Ascending aorta (tissue), 2 donors: ENCODE data around the gene RNF121. TPM values are rescaled to one million over a fixed set of nuclear protein-coding genes. Genes with fewer than 3 reads are reported as not detected.

Experiments used
- DNase-seq, 2 donors: peaks; one replicate each; pipeline ENCODE4 v3.0.0-alpha.2; 2019; ENCODE audit warnings: low spot score in 2 of 2
- H3K27ac ChIP-seq, 2 donors: fragments of 200-600 bp; sonication (generic); one replicate each; pipeline ENCODE4 v1.5.1; 2016 to 2017; ENCODE audit warnings: mild to moderate bottlenecking in 1 of 2
- H3K27me3 ChIP-seq: fragments of 200-600 bp; sonication (generic); one replicate; pipeline ENCODE4 v1.5.1; 2017
- H3K36me3 ChIP-seq, 2 donors: fragments of 200-600 bp; sonication (generic); one replicate each; pipeline ENCODE4 v1.5.1; 2016
- H3K4me1 ChIP-seq, 2 donors: fragments of 200-600 bp; sonication (generic); one replicate each; pipeline ENCODE4 v1.5.1; 2016 to 2017; ENCODE audit warnings: mild to moderate bottlenecking in 1 of 2
- H3K4me3 ChIP-seq, 2 donors: fragments of 200-600 bp; sonication (generic); one replicate each; pipeline ENCODE4 v1.5.1; 2016 to 2017; ENCODE audit warnings: mild to moderate bottlenecking in 1 of 2
- H3K9me3 ChIP-seq, 2 donors: fragments of 200-600 bp; sonication (generic); one replicate each; pipeline ENCODE4 v1.5.1; 2016
- intact Hi-C: fragments of 100-400 bp; cut with DNase I; formaldehyde crosslinking; loops from one replicate; pipeline ENCODE4 v1.15.1; 2023
- total RNA-seq: library from RNA; depleted of rRNA; stranded (reverse); fragments of >200 nt; gene quantifications from one replicate; pipeline ENCODE4 v1.1.0, GENCODE V29; 2016
- TF ChIP-seq, protein P1 (sequence below), 3 experiments: fragments of 200-600 bp in 2 of 3; fragments of 450-650 bp in 1 of 3; sonication (generic) in 2 of 3; IDR thresholded peaks; one replicate each; pipeline ENCODE4 v1.5.1; 2016 to 2019; ENCODE audit warnings: antibody characterized with exemption in 3 of 3, mild to moderate bottlenecking in 1 of 3, moderate library complexity in 1 of 3

Gene RNF121
- total RNA-seq, 1 donor from 2014 or later: 5.0 TPM

DNA sequence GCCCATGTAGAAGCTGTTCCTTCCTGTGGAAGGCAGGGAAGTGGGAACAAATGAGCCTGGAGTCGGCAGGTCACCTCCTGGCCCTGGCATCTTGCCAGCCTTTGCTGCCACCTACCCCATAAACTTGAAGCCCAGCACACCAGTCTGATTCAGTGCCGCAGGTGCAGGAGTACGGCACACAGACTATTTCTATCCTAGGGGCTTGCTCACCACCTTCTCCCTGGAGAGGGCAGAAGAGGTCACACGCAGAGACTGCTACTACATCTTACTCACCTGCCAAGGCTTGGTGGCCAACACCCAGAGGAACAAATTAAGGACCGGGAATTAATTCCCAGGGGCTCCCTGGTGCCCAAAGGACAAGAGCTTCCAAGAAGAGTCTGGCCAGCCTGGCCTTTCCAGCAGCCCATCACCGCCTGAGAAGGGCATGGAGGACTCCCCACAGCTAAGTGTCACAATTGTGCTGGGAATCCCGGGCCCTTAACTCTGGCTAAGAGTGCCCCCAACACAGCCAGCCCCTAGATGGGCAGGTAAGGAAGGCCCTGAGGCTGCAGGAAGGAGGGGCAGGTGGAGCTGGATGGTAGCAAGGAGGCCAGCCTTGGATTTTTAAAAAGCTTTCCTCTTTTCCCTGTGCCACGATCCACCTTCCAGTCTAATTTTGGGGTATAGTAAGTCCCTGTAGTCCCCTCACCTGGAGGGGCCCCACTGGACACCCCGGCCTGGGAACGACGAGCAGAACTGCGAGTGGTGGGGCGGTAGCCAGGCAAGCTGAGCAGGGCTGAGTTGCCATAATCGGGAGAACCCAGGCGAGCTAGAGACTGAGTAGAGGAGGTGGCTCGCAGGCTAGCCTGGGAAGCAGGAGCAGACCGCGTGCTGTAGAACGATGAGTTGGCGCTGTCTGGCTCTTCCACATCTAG is 76.8 kb downstream of the RNF121 start:
- no peaks in the 10 kb centered on the region for H3K9me3 ChIP-seq
- no peak overlapping the region for H3K4me3 ChIP-seq
- H3K27me3 ChIP-seq: no peaks in the 10 kb centered on the region
- H3K27ac ChIP-seq: no peak overlapping the region
- DNase-seq: peak in 1 of 2 donors; percentile 53
- no peaks in the 10 kb centered on the region for H3K4me1 ChIP-seq
- intact Hi-C loops: no loop called here
- H3K36me3 ChIP-seq: peaks cover 91 to 95% of the 10 kb centered on the region in 2 donors
- TF ChIP-seq, protein P1, sequence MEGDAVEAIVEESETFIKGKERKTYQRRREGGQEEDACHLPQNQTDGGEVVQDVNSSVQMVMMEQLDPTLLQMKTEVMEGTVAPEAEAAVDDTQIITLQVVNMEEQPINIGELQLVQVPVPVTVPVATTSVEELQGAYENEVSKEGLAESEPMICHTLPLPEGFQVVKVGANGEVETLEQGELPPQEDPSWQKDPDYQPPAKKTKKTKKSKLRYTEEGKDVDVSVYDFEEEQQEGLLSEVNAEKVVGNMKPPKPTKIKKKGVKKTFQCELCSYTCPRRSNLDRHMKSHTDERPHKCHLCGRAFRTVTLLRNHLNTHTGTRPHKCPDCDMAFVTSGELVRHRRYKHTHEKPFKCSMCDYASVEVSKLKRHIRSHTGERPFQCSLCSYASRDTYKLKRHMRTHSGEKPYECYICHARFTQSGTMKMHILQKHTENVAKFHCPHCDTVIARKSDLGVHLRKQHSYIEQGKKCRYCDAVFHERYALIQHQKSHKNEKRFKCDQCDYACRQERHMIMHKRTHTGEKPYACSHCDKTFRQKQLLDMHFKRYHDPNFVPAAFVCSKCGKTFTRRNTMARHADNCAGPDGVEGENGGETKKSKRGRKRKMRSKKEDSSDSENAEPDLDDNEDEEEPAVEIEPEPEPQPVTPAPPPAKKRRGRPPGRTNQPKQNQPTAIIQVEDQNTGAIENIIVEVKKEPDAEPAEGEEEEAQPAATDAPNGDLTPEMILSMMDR (IDR thresholded peaks at IDR 0.05): no peak

DNA sequence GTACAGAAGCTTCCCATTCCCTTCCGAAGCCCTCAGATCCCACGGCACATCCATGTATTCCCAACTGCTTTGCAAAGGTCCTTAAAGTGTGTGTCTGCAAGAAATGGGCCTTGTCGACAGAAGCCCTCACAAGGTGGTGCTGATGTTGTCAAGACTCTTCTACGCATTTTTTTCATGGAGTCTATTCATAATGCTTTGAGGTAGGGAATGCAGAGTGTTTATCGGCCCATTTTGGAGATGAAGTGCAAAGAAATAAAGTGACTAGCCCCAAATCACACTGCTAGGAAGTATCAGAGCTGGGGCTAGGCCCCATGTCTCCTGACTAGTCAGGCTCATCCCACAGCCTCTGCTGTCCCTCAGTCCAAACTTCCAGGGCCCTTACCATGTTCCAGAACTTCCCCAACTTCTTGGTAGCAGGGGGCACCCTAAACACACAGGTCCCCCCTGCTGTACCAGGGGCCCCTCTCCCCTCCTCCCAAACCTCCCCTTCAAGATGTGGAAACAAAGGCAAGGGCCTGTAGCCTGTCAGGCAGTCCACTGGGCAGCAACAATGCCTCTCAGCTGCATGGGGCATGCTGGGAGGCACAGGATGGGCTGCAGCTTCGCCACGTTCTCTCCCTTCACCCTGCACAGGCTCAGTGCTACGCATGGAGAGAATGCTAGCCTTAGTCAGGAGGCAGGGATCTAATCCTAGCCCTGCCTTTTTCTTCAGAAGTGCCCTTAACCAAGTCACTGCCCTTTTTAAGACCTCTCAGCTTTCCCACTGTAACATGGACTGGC is 77.7 kb downstream of the RNF121 start:
- Histone ChIP-seq H3K4me3 (no peak overlapping the region), H3K36me3 (peaks cover 97 to 99% of the 10 kb centered on the region in 2 donors), H3K27ac (no peak overlapping the region), H3K27me3 (no peaks in the 10 kb centered on the region), H3K9me3 (no peaks in the 10 kb centered on the region), H3K4me1 (no peaks in the 10 kb centered on the region)
- DNase-seq: peak in 1 of 2 donors; percentile 46
- intact Hi-C loops: no loop called here
- TF ChIP-seq, protein P1 (IDR thresholded peaks at IDR 0.05): no peak

DNA sequence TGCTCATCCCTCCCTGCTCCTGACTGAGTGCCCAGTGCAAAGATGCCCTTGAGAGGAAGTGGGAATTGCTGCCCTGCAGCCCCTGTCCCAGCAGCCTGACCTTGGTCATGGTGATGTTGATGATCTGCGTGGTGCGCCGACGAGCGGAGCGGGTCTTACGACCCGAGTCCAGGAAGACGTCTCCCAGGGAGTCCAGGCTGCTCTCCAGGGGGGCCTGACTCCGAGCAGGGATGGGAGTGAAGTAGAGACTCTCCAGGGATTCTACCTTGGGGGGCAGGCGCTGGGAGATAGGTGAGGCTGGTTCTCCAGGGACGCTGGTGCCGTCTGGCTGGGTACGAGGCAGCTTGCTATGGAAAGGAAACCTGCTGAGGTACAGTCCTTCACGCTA is 78.2 kb downstream of the RNF121 start:
- no peaks in the 10 kb centered on the region for H3K9me3 ChIP-seq
- TF ChIP-seq, protein P1 (IDR thresholded peaks at IDR 0.05): no peak
- peaks cover 99 to 100% of the 10 kb centered on the region in 2 donors for H3K36me3 ChIP-seq
- no peaks in the 10 kb centered on the region for H3K27me3 ChIP-seq
- H3K4me3 ChIP-seq: no peak overlapping the region
- peaks cover 0 to under 1% of the 10 kb centered on the region in 2 donors for H3K4me1 ChIP-seq
- intact Hi-C loops: no loop called here
- DNase-seq: peak in 1 of 2 donors; percentile 51
- H3K27ac ChIP-seq: no peak overlapping the region

DNA sequence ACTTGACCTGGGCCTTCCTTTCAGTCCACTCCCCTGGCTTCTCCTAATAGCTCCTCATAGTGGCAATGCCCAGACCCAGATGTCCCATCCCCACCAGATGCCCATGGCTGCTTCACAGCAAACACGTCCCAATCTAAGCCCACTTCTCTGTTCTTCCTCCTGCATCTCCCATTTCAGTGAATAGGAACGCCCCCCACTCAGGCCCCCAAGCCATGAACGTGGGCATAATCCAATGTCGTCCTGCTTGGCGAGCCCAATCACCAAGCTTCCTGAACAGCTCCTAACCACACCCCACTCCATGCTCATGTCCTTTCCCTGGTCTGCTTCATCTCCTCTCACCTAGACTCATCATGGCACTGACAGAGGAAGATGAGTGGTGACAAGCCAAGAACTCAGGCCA is 78.7 kb downstream of the RNF121 start:
- peak in 1 of 2 donors; percentile 37 for DNase-seq

DNA sequence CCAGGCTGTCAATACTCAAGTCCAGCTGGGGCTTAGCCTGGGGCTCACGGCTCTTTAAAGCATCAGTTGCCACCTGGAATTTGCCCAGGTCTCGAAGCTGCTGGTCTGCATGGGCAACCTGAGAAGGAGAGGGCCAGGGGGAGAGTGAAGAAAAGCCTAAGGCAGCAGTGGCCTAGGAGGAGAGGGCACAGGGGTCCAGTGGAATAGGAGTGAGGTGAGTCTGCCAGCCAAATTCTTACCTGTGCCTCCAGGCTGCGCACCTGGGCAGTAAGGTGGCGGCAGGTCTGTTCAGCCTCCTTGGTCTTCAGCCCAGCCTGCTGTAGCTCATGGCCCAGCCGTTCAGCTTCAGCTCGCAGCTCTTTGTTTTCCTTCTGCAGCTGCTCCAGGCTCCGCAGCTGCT is 79.9 kb downstream of the RNF121 start:
- intact Hi-C loops: no loop called here

More for the DNA sequence above, 78.7 kb downstream of the RNF121 start:
- Histone ChIP-seq H3K9me3 (no peaks in the 10 kb centered on the region), H3K27ac (no peak overlapping the region), H3K4me3 (no peak overlapping the region), H3K27me3 (no peaks in the 10 kb centered on the region), H3K4me1 (peaks cover 4 to 6% of the 10 kb centered on the region in 2 donors), H3K36me3 (peaks cover 99 to 100% of the 10 kb centered on the region in 2 donors)
- intact Hi-C loops: no loop called here
- TF ChIP-seq, protein P1 (IDR thresholded peaks at IDR 0.05): no peak

More for the DNA sequence above, 79.9 kb downstream of the RNF121 start:
- peak in 1 of 2 donors; percentile 53 for DNase-seq
- Histone ChIP-seq H3K4me1 (peaks cover 14 to 17% of the 10 kb centered on the region in 2 donors), H3K4me3 (no peak overlapping the region), H3K27me3 (no peaks in the 10 kb centered on the region), H3K27ac (no peak overlapping the region), H3K9me3 (no peaks in the 10 kb centered on the region), H3K36me3 (peaks cover 100% of the 10 kb centered on the region in 2 donors)
- TF ChIP-seq, protein P1 (IDR thresholded peaks at IDR 0.05): no peak
